HG03571 (cell line): ENCODE data around the gene RABL6.

Experiments
- ATAC-seq: cut with Tn5 transposase; IDR thresholded peaks from one replicate; pipeline ENCODE4 v1.9.1; 2021; ENCODE audit not compliant: unreplicated experiment

RABL6 gene

DNA sequence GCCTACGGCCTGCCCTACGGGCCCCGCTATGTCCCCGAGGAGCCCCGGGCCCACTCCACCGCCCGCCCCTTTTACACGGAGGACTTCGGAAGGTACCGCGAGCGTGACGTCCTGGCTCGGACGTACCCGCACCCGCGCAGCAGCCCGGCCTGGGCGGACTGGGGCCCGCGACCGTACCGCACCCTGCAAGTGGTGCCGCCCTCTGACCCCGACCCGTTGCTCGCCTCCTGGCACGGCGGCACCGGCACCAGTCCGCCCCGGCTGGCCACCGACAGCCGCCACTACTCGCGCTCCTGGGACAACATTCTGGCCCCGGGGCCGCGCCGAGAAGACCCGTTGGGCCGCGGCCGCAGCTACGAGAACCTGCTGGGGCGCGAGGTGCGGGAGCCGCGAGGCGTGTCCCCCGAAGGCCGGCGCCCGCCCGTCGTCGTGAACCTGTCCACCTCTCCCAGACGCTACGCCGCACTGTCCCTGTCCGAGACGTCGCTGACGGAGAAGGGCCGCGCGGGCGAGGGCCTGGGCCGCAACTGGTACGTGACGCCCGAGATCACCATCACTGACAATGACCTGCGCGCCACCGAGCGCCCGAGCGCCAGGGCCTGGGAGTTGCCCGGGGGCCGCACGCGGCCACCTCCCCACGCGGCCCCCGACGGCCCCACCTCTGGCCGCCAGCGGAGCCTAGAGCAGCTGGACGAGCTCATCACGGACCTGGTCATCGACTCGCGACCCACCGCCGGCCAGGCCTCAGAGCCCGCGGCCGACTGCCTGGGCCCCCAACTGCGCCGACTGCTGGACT, 37.9 kb downstream of the RABL6 start:
- ATAC-seq, result no peak

DNA sequence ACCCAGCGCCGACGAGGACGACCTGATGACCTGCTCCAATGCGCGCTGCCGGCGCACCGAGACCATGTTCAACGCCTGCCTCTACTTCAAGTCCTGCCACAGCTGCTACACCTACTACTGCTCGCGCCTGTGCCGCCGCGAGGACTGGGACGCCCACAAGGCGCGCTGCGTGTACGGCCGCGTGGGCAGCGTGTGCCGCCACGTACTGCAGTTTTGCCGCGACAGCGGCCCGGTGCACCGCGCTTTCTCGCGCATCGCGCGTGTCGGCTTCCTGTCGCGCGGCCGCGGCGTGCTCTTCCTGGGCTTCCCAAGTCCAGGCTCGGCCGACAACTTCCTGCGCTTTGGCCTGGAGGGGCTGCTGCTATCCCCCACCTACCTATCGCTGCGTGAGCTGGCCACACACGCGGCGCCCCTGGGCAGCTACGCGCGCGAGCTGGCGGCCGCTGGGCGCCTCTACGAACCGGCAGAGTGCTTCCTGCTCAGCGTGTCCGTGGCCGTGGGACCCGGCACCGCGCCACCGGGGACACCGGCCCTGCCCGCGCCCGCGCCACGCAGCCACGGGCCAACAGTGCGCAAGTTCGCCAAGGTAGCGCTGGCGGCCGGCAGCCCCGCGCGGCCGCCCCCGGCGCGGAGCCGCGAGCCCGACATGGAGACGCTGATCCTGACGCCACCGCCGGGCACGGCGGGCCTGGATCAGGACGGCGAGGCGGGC, 38.8 kb downstream of the RABL6 start:
- no peak for ATAC-seq

DNA sequence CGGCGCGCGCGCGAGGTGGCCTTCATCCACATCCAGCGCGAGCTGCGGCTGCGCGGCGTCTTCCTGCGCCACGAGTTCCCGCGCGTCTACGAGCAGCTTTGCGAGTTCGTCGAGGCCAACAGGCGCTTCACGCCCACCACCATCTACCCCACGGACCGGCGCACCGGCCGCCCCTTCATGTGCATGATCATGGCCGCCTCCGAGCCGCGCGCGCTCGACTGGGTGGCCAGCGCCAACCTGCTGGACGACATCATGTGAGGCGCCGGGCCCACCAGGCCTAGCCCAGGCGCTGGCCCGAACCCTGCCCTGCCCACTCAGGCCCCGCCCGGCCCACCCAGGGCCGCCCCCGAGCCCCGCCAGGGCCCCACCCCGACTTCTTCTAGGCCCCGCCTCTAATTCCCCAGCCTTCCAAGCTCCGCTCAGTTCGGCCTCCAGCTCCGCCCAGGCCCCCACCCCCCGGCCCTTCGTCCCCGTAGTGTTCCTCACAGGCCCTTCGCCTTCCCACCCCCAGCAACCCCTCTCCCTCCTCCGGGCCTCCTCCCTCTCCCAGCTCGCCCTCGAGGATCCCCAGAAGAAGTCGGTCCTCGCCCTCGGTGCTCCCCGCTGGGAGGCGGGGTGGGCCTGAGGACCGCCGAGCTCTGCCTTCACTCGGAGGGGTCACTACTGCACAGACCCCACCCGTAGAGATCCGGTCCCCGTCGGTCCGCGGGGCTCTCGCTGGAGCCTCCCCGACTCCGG, 39.5 kb downstream of the RABL6 start:
- ATAC-seq, result no peak

DNA sequence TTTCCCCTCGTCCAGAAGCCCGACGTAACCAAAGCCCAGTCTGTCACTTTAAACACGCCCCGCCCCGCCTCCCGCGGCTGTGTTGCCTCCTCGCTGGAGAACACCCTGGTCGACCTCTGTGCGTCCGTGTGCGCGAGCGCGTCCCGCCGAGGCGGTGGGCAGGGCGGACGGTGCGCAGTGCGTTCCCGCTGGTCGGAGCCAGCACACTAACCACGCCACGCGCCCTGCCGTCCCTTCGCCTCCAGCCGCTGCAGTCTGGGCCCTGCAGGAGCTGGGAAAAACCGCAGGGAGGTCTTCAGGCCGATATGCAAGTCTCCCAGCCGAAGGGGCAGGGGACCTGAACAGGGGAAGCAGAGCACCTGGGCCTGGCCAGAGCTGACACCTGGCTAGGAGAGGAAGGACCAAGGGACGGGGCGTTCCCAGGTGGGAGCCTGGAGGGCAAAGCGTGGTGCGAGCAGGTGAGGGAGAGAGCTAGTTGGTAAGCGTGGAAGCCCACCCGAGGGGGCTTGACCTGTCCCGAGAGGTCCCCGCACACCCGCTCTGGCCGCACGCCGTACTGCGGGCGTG, 40.2 kb downstream of the RABL6 start:
- ATAC-seq, result no peak

DNA sequence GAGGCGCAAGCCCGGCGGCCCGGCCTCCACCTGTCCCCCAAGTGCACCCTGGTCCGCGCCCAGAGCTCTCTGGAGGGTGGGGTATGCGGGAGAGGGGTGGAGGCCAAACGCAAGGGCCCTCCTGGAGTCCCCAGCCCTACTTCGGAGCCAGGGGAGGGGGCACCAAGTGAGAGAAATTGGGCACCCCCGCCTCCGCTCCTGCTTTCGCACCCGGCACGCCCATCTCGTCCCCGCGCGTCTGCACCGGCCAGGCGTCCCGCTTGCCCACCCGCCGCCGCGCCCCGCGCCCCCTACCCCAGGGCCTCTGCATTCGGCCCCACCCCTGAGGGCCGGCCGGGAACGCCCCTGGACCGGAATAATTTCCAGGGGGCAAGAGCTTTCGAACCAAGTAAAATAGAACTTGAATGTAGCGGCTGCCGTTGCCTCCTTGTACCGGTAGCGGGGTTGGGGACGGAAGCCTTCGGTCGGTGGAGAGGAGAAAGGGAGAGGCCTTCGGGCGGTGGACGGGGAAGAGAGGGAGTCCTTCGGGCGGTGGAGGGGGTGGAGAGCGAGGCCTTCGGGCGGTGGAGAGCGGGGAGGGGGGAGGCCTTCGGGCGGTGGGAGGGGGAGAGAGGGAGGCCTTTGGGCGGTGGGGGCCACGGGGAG, 40.8 kb downstream of the RABL6 start:
- ATAC-seq, result peak; percentile 11

DNA sequence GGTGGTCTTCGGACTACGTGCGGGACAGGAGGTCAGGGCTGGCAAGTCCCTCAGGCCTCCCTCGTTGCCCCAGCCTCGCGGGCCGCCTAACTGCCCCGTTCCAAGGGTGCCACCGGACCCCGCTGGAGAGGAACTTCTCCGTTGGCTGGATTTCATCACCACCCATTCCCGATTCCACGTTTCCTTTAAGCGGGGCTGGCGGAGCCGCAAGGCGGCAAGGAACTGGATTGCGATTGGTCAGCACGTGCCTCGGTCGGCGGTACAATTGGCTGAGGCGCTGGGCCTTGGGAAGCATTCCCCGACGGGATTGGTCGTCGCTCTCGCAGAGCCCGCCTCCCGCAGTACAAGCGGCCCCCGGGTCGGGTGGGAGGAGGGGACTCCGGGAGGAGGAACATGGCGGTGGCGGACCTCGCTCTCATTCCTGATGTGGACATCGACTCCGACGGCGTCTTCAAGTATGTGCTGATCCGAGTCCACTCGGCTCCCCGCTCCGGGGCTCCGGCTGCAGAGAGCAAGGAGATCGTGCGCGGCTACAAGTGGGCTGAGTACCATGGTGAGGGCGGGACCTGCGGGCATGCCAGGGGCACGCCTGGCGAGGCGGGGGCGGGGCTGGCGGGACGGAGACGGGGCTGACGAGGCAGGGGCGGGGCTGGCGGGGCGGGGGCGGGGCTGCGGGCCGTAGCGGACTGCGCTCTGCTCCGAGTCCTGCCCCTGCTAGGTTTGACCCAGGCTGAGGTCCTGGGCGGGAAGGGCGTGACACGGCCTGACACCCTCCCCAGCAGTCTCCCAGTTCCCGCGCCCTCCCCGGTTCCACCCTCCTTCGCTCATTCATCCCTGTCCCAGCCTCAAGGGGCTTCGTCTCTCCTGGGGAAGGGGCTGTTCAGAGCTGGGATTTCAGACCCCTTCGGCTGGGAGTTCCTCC, 41.6 kb downstream of the RABL6 start, which contains the start of gene PHPT1:
Gene PHPT1, plus strand, starts transcription at position 372 of the 922 bp plus-strand sequence. Its CDS starts 22 bp downstream, at position 394.
- peak; percentile 74 for ATAC-seq

DNA sequence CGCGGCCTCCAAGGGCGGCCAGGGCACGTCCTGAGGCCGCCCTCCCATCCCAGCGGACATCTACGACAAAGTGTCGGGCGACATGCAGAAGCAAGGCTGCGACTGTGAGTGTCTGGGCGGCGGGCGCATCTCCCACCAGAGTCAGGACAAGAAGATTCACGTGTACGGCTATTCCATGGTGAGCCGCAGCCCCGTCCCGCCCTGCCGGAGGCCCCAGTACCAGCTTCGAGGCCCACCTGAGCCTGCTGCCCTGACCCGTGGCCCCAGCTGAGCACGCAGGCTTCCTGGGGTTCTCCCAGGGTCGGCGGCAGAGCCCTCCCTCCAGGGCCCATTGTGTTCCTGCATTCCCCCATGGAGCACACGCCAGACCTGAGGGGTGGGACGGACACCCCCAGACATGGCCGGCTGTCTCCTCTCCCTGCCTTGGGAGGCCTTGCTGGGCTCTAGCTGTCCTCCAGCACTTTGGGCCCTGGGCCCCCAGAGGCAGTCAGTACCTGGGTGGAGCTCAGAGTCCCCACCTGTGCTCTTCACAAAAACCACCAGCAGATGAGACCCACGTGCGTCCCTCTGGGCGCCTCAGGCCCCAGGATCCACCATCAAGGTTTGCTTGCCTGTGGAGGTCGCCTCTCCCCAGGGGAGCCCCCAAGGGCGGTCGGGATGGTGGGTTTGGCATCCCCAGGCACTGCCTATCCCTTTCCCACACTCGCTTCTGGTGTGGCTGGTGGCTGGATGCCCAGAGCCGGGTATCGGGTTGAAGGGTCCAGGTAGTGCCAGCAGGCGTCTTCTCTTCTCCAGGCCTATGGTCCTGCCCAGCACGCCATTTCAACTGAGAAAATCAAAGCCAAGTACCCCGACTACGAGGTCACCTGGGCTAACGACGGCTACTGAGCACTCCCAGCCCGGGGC, 42.5 kb downstream of the RABL6 start:
- ATAC-seq, result no peak

DNA sequence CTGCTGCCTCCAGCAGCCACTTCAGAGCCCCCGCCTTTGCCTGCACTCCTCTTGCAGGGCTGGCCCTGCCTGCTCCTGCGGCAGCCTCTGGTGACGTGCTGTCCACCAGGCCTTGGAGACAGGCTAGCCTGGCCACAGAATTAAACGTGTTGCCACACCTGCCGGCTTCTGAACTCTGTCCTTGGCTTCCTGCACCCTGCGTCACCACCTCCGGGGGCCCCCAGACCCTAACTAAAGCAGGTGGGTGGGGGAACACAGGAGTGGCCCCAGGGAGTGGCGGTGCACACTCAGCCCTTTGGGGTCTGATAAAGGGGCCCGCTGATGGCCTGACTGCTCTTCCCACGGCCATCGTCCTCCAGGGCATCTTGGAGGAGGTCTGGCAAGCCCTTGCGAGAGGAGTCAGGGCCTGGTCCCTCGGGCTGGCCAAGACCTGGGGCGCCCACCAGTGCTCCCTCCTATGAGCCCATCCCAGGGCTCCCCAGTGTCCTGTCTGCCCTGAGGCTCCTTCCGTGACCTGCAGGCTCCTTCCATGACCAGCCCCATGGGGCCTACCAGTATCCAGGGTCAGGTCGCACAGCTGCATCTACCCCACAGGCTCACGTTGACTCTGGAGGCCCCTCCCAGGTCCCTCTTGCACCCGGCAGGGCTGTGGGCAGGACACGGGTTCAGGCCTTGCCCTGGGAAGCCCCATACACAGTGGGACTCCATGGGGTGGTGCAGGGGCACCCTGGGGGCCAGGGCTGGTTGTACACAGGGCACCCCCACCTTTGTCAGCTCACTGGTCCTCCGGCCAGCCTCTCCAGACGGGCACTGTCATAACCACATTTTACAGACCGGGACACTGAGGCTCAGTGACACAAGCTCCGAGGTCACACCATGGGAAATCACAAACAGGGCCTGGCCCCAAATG, 43.4 kb downstream of the RABL6 start:
- no peak for ATAC-seq

DNA sequence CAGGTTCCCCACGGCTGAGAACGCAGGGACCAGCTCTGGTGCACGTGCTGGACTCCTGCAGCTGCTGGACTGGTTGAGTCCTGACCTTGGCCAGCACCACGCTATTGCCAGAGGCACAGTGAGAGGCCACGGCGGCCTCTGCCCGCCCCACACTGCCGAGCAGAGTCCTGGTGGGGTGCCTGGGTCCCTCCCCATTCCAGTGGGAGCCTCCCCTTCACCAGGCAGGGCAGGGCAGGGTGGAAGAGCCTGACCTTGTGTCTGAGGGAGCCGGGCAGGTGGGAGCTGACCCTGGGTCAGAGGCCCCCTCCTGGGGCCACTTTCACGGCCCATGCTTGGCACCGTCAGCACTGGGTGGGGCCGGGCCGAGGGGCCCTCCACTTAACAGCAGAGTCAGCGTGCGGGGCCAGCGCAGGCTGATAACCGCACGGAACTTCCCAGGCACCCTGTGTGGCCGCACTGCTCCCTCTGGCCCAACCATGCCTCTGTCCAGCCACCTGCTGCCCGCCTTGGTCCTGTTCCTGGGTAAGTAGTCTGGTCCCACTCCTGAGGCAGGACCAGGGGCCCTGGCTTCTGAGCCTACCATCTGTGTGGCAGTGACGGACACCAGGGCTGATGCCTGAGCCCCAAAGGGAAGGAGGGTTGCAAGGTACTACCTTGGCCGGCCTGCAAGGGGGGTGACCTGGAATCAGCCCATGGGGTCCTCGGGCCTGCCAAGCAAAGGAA, 44.4 kb downstream of the RABL6 start, which contains the start of gene MAMDC4:
Gene MAMDC4, plus strand, starts transcription at position 406 of the 723 bp plus-strand sequence. Its CDS starts 71 bp downstream, at position 477.
- no peak for ATAC-seq

DNA sequence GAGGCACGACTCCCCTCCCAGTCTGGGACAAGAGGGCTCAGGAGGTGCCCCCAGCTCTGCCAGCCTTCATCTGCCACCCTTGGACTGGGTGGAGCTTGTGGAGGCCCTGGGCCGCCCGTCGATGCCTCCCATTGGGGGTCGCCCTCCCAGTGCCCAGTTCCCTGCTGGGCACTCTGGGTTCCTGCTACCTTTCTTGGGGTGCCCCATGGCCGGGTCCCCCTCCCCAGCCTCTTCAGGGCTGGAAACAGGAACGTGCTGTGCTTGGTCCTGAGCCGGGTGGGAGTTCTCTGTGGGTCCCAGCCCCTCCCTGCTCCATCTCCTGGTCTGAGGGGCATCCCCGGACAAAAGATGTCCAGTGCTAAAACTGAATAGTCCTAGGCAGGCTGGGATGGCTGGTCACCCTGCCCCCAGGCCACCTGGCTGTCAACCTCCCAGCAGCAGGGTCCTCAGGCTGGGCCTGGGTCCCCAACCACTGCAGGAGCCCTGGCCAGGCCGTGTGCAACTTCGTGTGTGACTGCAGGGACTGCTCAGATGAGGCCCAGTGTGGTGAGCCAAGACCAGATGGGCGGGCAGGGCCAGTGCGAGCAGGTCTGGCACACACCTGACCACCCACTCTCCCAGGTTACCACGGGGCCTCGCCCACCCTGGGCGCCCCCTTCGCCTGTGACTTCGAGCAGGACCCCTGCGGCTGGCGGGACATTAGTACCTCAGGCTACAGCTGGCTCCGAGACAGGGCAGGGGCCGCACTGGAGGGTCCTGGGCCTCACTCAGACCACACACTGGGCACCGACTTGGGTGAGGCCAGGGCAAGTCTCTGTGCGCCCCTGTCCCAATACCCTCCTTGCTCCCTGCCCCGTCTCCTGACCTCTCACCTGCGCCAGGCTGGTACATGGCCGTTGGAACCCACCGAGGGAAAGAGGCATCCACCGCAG, 45.2 kb downstream of the RABL6 start:
- ATAC-seq, result no peak

DNA sequence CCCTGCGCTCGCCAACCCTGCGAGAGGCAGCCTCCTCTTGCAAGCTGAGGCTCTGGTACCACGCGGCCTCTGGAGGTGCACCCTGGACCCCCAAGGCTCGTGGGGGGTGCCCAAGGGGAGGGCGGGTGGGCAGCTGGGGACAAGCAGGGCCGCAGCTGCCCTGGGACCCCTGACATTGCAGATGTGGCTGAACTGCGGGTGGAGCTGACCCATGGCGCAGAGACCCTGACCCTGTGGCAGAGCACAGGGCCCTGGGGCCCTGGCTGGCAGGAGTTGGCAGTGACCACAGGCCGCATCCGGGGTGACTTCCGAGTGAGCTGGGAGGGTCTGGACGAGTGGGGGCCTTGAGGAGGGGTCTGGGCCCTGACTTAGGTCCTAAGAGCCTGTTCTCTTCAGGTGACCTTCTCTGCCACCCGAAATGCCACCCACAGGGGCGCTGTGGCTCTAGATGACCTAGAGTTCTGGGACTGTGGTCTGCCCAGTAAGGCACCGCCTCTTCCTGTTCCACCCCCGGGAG, 45.9 kb downstream of the RABL6 start:
- ATAC-seq, result no peak

DNA sequence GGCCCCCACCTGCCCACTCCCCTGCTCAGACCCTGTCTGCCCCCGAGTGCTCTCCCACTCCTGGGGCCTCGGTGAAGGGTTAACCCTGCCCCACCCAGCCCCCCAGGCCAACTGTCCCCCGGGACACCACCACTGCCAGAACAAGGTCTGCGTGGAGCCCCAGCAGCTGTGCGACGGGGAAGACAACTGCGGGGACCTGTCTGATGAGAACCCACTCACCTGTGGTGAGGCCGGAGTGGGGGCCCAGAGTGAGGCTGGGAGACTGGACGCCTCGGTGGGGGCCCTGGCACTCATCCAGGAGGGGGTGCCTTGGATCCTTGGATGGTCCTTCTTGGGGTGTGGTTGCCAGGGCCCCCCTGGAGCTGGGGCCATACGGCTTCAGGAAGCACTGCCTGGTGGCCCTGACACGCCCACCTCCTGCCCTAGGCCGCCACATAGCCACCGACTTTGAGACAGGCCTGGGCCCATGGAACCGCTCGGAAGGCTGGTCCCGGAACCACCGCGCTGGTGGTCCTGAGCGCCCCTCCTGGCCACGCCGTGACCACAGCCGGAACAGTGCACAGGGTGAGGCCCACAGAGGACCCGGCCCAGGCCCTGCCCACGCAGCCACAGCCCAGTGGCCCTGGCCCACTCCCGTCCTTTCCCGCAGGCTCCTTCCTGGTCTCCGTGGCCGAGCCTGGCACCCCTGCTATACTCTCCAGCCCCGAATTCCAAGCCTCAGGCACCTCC, 46.5 kb downstream of the RABL6 start:
- no peak for ATAC-seq

DNA sequence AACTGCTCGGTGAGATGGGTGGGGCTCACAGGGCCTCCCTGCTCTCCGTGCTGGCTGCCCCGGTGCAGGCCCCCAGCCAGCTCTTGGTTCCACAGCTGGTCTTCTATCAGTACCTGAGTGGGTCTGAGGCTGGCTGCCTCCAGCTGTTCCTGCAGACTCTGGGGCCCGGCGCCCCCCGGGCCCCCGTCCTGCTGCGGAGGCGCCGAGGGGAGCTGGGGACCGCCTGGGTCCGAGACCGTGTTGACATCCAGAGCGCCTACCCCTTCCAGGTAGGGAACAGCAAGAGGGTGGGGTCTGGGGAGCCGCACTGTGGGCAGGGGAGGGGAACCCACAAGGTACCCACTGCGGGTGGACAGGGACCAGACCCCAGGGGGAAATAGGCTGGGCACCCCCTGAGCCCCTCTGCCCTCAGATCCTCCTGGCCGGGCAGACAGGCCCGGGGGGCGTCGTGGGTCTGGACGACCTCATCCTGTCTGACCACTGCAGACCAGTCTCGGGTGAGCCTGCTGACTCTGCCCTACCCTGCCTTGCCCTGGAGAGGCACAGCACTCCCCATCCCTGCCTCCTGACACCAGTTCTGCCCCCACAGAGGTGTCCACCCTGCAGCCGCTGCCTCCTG, 47.2 kb downstream of the RABL6 start:
- ATAC-seq, result no peak

DNA sequence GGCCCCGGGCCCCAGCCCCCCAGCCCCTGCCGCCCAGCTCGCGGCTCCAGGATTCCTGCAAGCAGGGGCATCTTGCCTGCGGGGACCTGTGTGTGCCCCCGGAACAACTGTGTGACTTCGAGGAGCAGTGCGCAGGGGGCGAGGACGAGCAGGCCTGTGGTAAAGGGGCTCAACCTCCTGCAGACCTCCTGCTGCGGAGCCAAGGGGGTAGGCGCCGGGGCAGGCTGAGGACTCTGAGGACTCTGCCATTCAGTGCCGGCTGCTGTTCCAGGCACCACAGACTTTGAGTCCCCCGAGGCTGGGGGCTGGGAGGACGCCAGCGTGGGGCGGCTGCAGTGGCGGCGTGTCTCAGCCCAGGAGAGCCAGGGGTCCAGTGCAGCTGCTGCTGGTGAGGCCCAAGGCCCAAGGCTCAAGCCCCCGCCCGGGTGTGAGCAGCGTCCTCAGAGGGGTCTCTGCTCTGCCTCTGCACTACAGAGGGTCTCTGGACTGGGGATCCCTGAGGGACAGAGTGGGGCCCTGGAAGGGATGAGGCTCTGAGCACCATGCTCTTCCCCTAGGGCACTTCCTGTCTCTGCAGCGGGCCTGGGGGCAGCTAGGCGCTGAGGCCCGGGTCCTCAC, 47.8 kb downstream of the RABL6 start:
- no peak for ATAC-seq
